ENCODE measurements around the gene CCDC89.

CCDC89 gene

DNA sequence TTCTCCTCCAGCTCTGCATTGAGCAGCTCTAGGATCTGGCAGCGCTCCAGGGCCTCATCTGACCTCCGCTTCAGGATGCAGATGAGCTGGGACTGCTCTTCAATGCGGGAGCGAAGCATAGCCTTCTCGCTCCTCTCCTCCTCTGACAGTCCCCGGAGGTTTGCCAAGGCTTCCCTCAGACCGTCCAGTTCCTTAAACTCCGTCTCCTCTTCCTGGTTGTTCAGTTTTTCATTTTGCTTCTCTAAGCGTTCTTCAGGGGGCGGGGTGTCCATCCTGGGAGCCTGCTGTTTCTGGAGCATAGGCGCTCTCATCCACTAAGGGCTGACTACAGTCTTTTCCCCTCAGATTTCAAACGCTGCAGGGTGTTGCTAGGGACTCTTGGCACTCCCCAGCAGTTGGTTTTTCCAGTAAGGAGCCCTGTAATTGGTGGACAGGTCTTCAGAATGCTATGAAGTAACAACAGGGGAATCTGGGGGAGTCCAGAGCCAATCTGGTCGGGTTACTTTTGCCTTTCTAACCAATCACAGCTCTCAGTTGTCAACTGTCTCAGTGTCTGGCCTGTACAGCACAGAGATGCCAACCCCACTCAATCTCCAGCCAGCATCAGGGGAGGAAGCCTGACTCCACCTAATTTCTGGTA is at the start of gene CCDC89:
Gene CCDC89, minus strand, starts transcription at position 376 of the 640 bp plus-strand sequence. Its CDS starts 65 bp downstream, at position 311.
- in situ Hi-C loops (cut with MboI; ENCODE audit: low sequenced_read_pairs, unreplicated experiment): no loop called here
- TF ChIP-seq, protein P1, sequence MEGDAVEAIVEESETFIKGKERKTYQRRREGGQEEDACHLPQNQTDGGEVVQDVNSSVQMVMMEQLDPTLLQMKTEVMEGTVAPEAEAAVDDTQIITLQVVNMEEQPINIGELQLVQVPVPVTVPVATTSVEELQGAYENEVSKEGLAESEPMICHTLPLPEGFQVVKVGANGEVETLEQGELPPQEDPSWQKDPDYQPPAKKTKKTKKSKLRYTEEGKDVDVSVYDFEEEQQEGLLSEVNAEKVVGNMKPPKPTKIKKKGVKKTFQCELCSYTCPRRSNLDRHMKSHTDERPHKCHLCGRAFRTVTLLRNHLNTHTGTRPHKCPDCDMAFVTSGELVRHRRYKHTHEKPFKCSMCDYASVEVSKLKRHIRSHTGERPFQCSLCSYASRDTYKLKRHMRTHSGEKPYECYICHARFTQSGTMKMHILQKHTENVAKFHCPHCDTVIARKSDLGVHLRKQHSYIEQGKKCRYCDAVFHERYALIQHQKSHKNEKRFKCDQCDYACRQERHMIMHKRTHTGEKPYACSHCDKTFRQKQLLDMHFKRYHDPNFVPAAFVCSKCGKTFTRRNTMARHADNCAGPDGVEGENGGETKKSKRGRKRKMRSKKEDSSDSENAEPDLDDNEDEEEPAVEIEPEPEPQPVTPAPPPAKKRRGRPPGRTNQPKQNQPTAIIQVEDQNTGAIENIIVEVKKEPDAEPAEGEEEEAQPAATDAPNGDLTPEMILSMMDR (IDR thresholded peaks at IDR 0.05; ENCODE audit: borderline replicate concordance, control extremely low read depth, extremely low read depth, insufficient read depth, missing control alignments): no peak
- DNase-seq (ENCODE audit: low spot score): no peak

DNA sequence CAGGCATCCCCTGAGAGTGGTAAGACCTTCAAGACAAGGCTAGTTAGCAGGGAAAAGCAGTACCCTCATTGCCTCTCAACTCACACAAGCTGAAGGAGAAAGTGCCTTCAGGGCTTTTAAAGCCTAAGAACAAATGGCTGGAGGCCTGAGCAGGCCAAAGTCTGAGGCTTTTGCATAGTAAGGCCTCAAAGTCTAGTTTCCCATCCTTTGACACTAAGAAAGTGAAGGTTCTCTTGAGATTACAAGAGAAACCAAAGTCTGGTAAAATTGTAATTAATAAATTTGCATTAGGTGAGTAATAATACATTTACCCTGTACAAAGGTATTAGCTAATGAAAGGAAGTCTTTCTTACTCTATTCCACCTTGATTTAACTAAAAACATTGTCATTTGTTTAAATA is 47.0 kb upstream of the CCDC89 start:
- in situ Hi-C loops (cut with MboI; ENCODE audit: low sequenced_read_pairs, unreplicated experiment): no loop called here
- DNase-seq (ENCODE audit: low spot score): no peak
- TF ChIP-seq, protein P1 (IDR thresholded peaks at IDR 0.05; ENCODE audit: borderline replicate concordance, control extremely low read depth, extremely low read depth, insufficient read depth, missing control alignments): no peak

DNA sequence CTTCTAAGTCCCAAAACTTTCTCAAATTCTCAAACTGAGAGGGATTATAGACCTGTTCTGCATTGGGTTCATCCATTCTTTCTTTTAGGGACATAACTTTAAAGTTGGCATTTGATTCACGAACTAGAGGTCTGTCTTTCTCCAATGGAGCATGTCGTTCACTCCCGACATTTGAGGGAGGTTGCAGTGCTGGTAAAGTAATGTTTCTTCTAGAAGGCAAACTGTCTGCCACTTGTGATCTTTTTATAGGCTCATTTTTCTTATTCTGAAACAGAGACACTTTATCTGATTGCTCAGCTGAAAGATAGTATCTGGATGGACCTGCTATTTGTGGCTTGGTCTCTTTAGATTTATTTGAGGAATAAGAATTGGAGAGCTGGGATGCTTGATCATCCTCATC is 40.4 kb upstream of the CCDC89 start:
- no peak for DNase-seq (ENCODE audit: low spot score)
- in situ Hi-C loops (cut with MboI; ENCODE audit: low sequenced_read_pairs, unreplicated experiment): no loop called here
- TF ChIP-seq, protein P1 (IDR thresholded peaks at IDR 0.05; ENCODE audit: borderline replicate concordance, control extremely low read depth, extremely low read depth, insufficient read depth, missing control alignments): no peak

DNA sequence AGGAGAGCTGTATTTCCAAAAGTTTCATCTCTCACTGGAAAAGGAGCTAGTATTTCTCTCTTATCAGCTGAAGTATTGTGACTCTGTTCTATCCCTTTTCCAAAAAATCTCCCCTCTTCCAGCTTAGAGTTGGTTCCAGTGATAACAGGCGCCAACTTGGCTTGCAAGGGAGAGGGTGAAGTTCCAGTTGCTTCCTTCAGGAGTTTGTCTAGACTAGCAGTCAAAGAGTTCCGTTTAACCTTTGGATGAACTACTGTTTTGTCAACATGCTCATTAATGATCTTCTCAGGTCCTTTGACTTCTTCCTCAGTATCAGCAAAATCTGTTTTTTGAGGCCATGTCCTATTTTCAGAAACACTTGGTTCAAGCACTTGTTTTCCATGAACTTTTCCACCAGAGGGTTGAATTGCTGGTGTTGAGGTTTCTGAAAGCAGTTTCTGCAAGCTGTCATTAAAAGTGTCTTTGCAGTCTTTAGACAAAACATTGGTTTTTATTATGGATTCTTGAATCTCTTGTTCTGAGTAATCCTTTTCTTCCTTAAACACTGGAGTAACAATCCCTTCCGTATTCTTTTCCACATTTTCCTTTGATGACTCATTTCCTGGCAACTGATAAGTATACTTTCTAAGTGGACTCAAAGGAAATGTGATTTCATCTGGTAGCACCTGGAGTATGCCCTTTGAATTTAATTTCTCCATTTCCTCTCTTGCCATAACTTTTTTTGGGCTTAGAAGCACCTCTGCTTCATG is 39.7 kb upstream of the CCDC89 start:
- no peak for DNase-seq (ENCODE audit: low spot score)
- in situ Hi-C loops (cut with MboI; ENCODE audit: low sequenced_read_pairs, unreplicated experiment): no loop called here
- TF ChIP-seq, protein P1 (IDR thresholded peaks at IDR 0.05; ENCODE audit: borderline replicate concordance, control extremely low read depth, extremely low read depth, insufficient read depth, missing control alignments): no peak

DNA sequence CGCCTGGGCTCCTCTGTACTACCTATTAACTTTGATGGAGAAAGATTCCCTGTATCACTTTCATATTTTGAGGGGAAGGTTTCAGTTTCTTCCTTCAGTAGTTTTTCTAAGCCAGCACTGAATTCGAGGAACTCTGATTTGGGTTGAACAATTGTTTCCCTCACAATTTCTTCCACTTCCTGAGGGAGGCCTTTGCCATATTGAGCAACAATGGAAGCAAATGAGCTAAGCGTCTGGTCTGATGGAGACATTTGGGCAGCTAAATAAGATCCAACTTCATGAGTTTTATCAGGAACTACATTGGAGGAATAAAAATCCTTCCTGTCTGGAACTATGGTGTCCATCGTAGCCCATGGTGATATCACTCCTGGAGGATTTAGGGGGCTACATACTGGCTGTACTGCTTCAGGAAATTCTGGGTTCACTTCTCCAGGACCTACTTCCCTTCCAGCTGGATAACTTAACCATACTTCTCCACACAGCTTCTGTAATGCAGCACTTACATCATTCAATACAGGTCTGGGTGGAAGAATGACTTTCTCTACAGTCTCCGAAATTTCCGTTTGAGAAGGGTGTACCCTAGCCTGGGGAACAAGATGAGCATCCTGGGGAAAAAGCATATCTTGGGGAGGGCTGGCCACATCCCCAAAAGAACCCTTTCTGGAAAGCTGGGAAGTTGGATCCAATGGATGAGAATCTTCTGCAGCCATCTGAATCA is 38.9 kb upstream of the CCDC89 start:
- in situ Hi-C loops (cut with MboI; ENCODE audit: low sequenced_read_pairs, unreplicated experiment): no loop called here
- no peak for DNase-seq (ENCODE audit: low spot score)
- TF ChIP-seq, protein P1 (IDR thresholded peaks at IDR 0.05; ENCODE audit: borderline replicate concordance, control extremely low read depth, extremely low read depth, insufficient read depth, missing control alignments): no peak

DNA sequence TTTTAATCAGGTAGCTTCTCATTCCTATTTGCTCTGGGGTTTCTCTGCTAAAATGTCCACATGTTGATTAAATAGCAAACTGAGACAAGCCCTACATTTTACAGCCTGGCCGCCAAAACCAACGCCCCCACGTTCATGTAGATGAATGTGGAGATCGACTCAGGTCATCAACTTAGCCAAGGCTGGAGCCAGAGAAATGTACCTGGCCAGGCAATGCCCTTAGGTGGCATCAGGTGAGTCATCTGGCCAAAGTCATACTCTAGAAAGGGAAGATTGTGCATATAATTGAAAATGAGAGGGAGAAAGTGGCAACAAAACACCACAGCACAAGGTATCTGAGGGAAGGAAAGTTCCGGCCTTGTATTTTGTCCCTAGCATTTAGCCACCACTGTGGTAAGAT is 37.1 kb upstream of the CCDC89 start:
- in situ Hi-C loops (cut with MboI; ENCODE audit: low sequenced_read_pairs, unreplicated experiment): no loop called here
- DNase-seq (ENCODE audit: low spot score): no peak
- TF ChIP-seq, protein P1 (IDR thresholded peaks at IDR 0.05; ENCODE audit: borderline replicate concordance, control extremely low read depth, extremely low read depth, insufficient read depth, missing control alignments): no peak
